Measurements from ENCODE around the gene HOMER2. TPM values are rescaled to one million over a fixed set of nuclear protein-coding genes. Genes with fewer than 3 reads are reported as not detected.

The HOMER2 gene
- total and polyA plus RNA-seq, 2 donors (not counting 3 experiments of a cell fraction or from before 2014, with no cell fraction given) = 0.60 to 0.68 TPM

DNA sequence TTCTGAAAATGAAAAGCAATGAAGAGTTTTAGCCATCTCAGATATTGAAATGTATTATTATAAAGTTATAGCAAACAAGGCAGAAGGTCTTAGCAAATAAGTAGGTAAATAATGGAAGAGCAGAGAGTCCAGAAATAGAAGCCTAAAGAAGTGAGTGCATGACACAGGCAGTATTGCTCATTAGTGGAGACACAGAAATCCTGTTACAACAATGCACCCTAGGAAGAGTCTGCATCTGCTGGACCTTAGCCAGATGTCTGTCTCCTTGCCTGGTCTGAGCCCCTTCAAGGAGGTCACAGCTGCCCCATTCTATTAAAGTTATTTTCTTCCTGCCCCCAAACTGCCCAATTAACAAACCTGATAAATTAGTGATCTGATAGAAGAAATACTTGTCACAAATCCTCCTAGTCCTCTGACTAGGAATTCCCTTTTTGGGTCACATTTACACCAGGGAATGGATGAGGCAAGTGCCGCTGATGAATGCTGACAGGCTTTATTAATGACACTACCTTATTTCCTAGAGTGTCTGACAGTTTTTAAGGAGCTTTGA lies 51.9 kb downstream of the HOMER2 start:
- H3K27ac ChIP-seq (ENCODE audit: insufficient read depth, low read depth, low read length) = no peak overlapping the region
- DNase-seq (ENCODE audit: low read depth, low spot score) = no peak
- no TSS peak for BruUV-seq (replicated peaks)
- H4K20me1 ChIP-seq (replicated peaks; ENCODE audit: control insufficient read depth, extremely low read depth, insufficient read depth, low read length) = no peaks in the 10 kb centered on the region
- intact Hi-C loops (cut with micrococcal nuclease) (no loop called here), dilution Hi-C loops (cut with MboI; ENCODE audit: extremely low pct_ligation_motif_present, low sequenced_read_pairs) (no loop called here)
- H3K9ac ChIP-seq (replicated peaks; ENCODE audit: extremely low read depth, insufficient read depth, low read length) = no peak overlapping the region
- FAIRE-seq = no peak
- H3K4me3 ChIP-seq (replicated peaks in 1 of 3; ENCODE audit: insufficient read depth in 1 of 3, low read depth in 1 of 3, low read length in 3 of 3) = no peak overlapping the region
- H3K4me2 ChIP-seq (ENCODE audit: insufficient read depth, low read length) = no peak overlapping the region
- CTCF ChIA-PET = no interaction called here
- H3K79me2 ChIP-seq (ENCODE audit: control insufficient read depth, insufficient read depth, low read length) = no peaks in the 10 kb centered on the region
- no peaks in the 10 kb centered on the region for H3K9me1 ChIP-seq (replicated peaks; ENCODE audit: control insufficient read depth, extremely low read depth, insufficient read depth, low read length)
- H3K36me3 ChIP-seq (ENCODE audit: control insufficient read depth in 2 of 2, extremely low read depth in 1 of 2, insufficient read depth in 2 of 2, low read length in 2 of 2) = no peaks in the 10 kb centered on the region
- TF ChIP-seq GATA2 (IDR thresholded peaks at IDR 0.05; ENCODE audit: insufficient read depth, insufficient read length, low read depth, low read length) (no peak), POLR2A (IDR thresholded peaks at IDR 0.05; ENCODE audit: low read depth, low read length) (no peak)
- TF ChIP-seq, protein P1, sequence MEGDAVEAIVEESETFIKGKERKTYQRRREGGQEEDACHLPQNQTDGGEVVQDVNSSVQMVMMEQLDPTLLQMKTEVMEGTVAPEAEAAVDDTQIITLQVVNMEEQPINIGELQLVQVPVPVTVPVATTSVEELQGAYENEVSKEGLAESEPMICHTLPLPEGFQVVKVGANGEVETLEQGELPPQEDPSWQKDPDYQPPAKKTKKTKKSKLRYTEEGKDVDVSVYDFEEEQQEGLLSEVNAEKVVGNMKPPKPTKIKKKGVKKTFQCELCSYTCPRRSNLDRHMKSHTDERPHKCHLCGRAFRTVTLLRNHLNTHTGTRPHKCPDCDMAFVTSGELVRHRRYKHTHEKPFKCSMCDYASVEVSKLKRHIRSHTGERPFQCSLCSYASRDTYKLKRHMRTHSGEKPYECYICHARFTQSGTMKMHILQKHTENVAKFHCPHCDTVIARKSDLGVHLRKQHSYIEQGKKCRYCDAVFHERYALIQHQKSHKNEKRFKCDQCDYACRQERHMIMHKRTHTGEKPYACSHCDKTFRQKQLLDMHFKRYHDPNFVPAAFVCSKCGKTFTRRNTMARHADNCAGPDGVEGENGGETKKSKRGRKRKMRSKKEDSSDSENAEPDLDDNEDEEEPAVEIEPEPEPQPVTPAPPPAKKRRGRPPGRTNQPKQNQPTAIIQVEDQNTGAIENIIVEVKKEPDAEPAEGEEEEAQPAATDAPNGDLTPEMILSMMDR (IDR thresholded peaks at IDR 0.05; ENCODE audit: extremely low read depth in 1 of 2, insufficient read depth in 1 of 2, low read depth in 1 of 2, low read length in 2 of 2) = no peak
- H3K9me3 ChIP-seq (replicated peaks; ENCODE audit: control insufficient read depth, insufficient read depth, low read length) = no peaks in the 10 kb centered on the region
- H3K4me1 ChIP-seq (ENCODE audit: control insufficient read depth, extremely low read depth, insufficient read depth, low read length) = no peaks in the 10 kb centered on the region
- no peaks in the 10 kb centered on the region for H3K27me3 ChIP-seq (ENCODE audit: control insufficient read depth in 2 of 2, insufficient read depth in 2 of 2, low read length in 2 of 2)
- no peak overlapping the region for H2AFZ ChIP-seq (ENCODE audit: low read depth, low read length)
- POLR2A ChIA-PET = no interaction called here

DNA sequence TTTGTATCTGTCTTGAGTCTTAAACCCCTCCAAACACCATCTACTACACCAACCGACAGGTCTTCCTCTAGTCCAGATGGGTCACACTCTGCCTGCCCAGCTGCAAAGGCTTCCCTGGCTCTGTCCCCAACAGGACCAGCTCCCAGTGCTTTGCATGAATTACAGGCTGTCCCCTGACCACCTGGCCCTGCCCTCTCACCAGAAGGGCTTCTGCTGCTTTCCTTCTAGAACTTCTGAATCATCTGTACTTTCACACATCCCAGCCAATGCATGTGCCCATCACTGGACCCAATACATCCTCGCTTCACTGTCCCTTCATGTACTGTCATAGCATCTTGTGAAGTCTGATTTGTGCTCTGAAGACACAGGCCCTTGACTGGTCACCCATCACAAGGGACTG lies 53.6 kb downstream of the HOMER2 start:
- no peaks in the 10 kb centered on the region for H3K9me1 ChIP-seq (replicated peaks; ENCODE audit: control insufficient read depth, extremely low read depth, insufficient read depth, low read length)
- DNase-seq (ENCODE audit: low read depth, low spot score) = no peak
- no peak overlapping the region for H3K4me2 ChIP-seq (ENCODE audit: insufficient read depth, low read length)
- TF ChIP-seq JUN (IDR thresholded peaks at IDR 0.05; ENCODE audit: borderline replicate concordance, insufficient read depth, insufficient read length, low read depth) (no peak), MYC (IDR thresholded peaks at IDR 0.05; ENCODE audit: low read depth, low read length) (no peak), EZH2 (IDR thresholded peaks at IDR 0.05; ENCODE audit: borderline replicate concordance, low read depth, low read length, severe bottlenecking) (no peak), POLR2A (IDR thresholded peaks at IDR 0.05; ENCODE audit: low read depth, low read length) (no peak), POLR2AphosphoS5 (IDR thresholded peaks at IDR 0.05; ENCODE audit: insufficient read depth, low read depth, low read length) (no peak), FOS (IDR thresholded peaks at IDR 0.05; ENCODE audit: borderline replicate concordance, insufficient read depth, low read length) (no peak), GATA2 (IDR thresholded peaks at IDR 0.05; ENCODE audit: insufficient read depth, insufficient read length, low read depth, low read length) (no peak)
- TF ChIP-seq, protein P2, sequence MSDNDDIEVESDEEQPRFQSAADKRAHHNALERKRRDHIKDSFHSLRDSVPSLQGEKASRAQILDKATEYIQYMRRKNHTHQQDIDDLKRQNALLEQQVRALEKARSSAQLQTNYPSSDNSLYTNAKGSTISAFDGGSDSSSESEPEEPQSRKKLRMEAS (IDR thresholded peaks at IDR 0.05; ENCODE audit: insufficient read depth, insufficient read length) = no peak
- TF ChIP-seq, protein P1 (IDR thresholded peaks at IDR 0.05; ENCODE audit: extremely low read depth in 1 of 2, insufficient read depth in 1 of 2, low read depth in 1 of 2, low read length in 2 of 2) = no peak
- no peaks in the 10 kb centered on the region for H3K9me3 ChIP-seq (replicated peaks; ENCODE audit: control insufficient read depth, insufficient read depth, low read length)
- H3K27me3 ChIP-seq (ENCODE audit: control insufficient read depth in 2 of 2, insufficient read depth in 2 of 2, low read length in 2 of 2) = no peaks in the 10 kb centered on the region
- POLR2A ChIA-PET = no interaction called here
- dilution Hi-C loops (cut with MboI; ENCODE audit: extremely low pct_ligation_motif_present, low sequenced_read_pairs) = no loop called here
- no peaks in the 10 kb centered on the region for H3K79me2 ChIP-seq (ENCODE audit: control insufficient read depth, insufficient read depth, low read length)
- H3K36me3 ChIP-seq (ENCODE audit: control insufficient read depth in 2 of 2, extremely low read depth in 1 of 2, insufficient read depth in 2 of 2, low read length in 2 of 2) = no peaks in the 10 kb centered on the region
- FAIRE-seq = no peak
- no peak overlapping the region for H3K4me3 ChIP-seq (replicated peaks in 1 of 3; ENCODE audit: insufficient read depth in 1 of 3, low read depth in 1 of 3, low read length in 3 of 3)
- CTCF ChIA-PET = no interaction called here
- no peak overlapping the region for H3K9ac ChIP-seq (replicated peaks; ENCODE audit: extremely low read depth, insufficient read depth, low read length)
- no peak overlapping the region for H2AFZ ChIP-seq (ENCODE audit: low read depth, low read length)
- no TSS peak for BruUV-seq (replicated peaks)
- intact Hi-C loops (cut with micrococcal nuclease) = no loop called here
- H4K20me1 ChIP-seq (replicated peaks; ENCODE audit: control insufficient read depth, extremely low read depth, insufficient read depth, low read length) = no peaks in the 10 kb centered on the region
- no peak overlapping the region for H3K27ac ChIP-seq (ENCODE audit: insufficient read depth, low read depth, low read length)
- no peaks in the 10 kb centered on the region for H3K4me1 ChIP-seq (ENCODE audit: control insufficient read depth, extremely low read depth, insufficient read depth, low read length)

All from endothelial cell of umbilical vein (primary cell).